ENCODE measurements around the gene CD58. TPM values are rescaled to one million over a fixed set of nuclear protein-coding genes. Genes with fewer than 3 reads are reported as not detected.
A peak's percentile ranks its signal among the peaks of the same experiment; 100 is the strongest.

CD58 gene
- total and polyA plus RNA-seq, 12 donors, result 17.2 to 44.3 (median 28.9) TPM

GRCh38 chr1:116497656-116498055, 73.2 kb downstream of the CD58 start:
- intact Hi-C loops (cut with DNase I), result loop anchor here in 6 of 10 donors (2.0 to 10.0 kb wide), 4 partner anchors 355 to 693 kb away; no protein-coding TSS in a partner anchor
- ATAC-seq, result no peak

DNA sequence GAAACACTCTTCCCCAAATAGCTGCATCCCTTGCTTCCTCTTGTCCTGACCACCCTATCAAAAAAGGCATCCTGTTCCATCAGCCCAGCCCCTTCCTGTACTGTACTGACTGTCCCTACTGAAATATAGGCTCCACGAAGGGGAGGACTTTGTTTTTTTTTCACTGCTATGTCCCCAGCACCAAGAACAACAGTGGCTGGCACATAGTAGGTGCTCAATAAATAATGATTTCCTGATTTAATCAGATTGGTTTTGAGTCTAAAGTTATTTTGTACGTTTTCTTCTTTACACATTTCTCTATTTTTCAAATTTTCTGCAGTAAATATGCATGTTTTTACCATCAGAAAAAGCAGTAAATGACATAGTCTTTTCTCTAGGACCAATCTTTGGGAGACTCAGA, 73.9 kb downstream of the CD58 start:
- TF ChIP-seq CTCF (IDR thresholded peaks at IDR 0.05), result no peak

More at GRCh38 chr1:116497656-116498055, 73.2 kb downstream of the CD58 start:
- no peak overlapping the region for H3K4me3 ChIP-seq
- peak overlapping the region in 5 of 10 donors; percentile 18 to 80 (median 68) for H3K27ac ChIP-seq
- DNase-seq, result no peak
- H3K36me3 ChIP-seq, result no peaks in the 10 kb centered on the region
- H3K27me3 ChIP-seq, result no peaks in the 10 kb centered on the region
- H3K9me3 ChIP-seq, result no peaks in the 10 kb centered on the region
- TF ChIP-seq CTCF (IDR thresholded peaks at IDR 0.05), result no peak
- peaks cover 0 to 64% (median 30%) of the 10 kb centered on the region in 9 donors for H3K4me1 ChIP-seq
- WGBS, 2 donors, result 70 to 88% methylated on average over 4 of the region's 4 CpGs

DNA sequence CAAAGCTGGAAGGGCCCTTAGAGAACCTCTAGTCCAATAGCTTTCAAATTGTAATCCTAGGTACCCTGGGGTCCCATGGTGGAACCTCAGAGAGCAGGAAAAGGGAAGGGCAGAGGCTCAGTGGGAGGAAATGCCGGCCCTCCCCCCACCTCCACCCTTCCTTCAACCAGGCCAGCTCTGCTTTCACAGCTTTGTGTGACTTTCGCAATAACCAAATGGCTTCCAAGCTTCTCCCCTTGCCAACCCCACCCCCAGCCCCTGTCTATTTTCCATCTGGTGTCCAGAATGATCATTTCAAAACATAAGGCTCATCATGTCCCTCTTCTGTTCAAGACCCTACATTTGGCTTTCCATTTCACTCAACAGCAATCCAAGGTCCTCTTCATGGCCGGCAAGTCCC, 74.4 kb downstream of the CD58 start:
- H3K4me3 ChIP-seq, result no peak overlapping the region
- no peak for TF ChIP-seq CTCF (IDR thresholded peaks at IDR 0.05)
- H3K36me3 ChIP-seq, result no peaks in the 10 kb centered on the region
- peak; percentile 50 to 53 for DNase-seq
- peaks cover 0 to 53% (median 30%) of the 10 kb centered on the region in 9 donors for H3K4me1 ChIP-seq
- ATAC-seq, result peak; percentile 6 to 74 (median 49)
- intact Hi-C loops (cut with DNase I), result loop anchor here in 4 of 10 donors (5.0 to 10.0 kb wide), 3 partner anchors 354 to 692 kb away; no protein-coding TSS in a partner anchor
- H3K27me3 ChIP-seq, result no peaks in the 10 kb centered on the region
- H3K27ac ChIP-seq, result peak overlapping the region; percentile 42 to 80 (median 66)
- 64 to 74% methylated on average over 3 of the region's 3 CpGs for WGBS, 2 donors
- H3K9me3 ChIP-seq, result no peaks in the 10 kb centered on the region

More for the DNA sequence above, 73.9 kb downstream of the CD58 start:
- Histone ChIP-seq H3K4me3 (no peak overlapping the region), H3K4me1 (peaks cover 0 to 57% (median 30%) of the 10 kb centered on the region in 9 donors), H3K36me3 (no peaks in the 10 kb centered on the region), H3K27me3 (no peaks in the 10 kb centered on the region), H3K27ac (peak overlapping the region in 7 of 10 donors; percentile 64 to 80 (median 68)), H3K9me3 (no peaks in the 10 kb centered on the region)
- DNase-seq, result no peak
- no peak for ATAC-seq
- intact Hi-C loops (cut with DNase I), result loop anchor here in 4 of 10 donors (5.0 to 10.0 kb wide), 3 partner anchors 355 to 692 kb away; no protein-coding TSS in a partner anchor
- WGBS, 2 donors, result 76 to 79% methylated on average over 2 of the region's 2 CpGs

GRCh38 chr1:116495535-116495934, 75.3 kb downstream of the CD58 start:
- peak overlapping the region; percentile 42 to 80 (median 66) for H3K27ac ChIP-seq
- H3K9me3 ChIP-seq, result no peaks in the 10 kb centered on the region
- no peak overlapping the region for H3K4me3 ChIP-seq
- DNase-seq, result peak in 1 of 2 donors; percentile 39
- 36 to 49% methylated on average over 4 of the region's 4 CpGs for whole genome bisulfite sequencing, 2 donors
- ATAC-seq, result peak in 6 of 8 donors; percentile 4 to 29 (median 12)
- peaks cover 0 to 53% (median 26%) of the 10 kb centered on the region in 9 donors for H3K4me1 ChIP-seq
- no peaks in the 10 kb centered on the region for H3K27me3 ChIP-seq
- intact Hi-C loops (cut with DNase I), result loop anchor here in 4 of 10 donors (5.0 to 10.0 kb wide), 3 partner anchors 353 to 691 kb away; no protein-coding TSS in a partner anchor
- no peaks in the 10 kb centered on the region for H3K36me3 ChIP-seq
- TF ChIP-seq CTCF (IDR thresholded peaks at IDR 0.05), result no peak
